Amniotic stem cell (primary cell): Measurements from ENCODE around the gene NAALADL2.
A peak's percentile ranks its signal among the peaks of the same experiment; 100 is the strongest.
"Not testable (repeated sequence)": the region's sequence is repeated elsewhere in the genome, so short reads cannot be mapped to it uniquely, and the experiment has no call there.

Experiments used
- DNase-seq: peaks from one replicate; lab custom pipeline; 2025; lab: John Stamatoyannopoulos, UW

NAALADL2 gene

DNA sequence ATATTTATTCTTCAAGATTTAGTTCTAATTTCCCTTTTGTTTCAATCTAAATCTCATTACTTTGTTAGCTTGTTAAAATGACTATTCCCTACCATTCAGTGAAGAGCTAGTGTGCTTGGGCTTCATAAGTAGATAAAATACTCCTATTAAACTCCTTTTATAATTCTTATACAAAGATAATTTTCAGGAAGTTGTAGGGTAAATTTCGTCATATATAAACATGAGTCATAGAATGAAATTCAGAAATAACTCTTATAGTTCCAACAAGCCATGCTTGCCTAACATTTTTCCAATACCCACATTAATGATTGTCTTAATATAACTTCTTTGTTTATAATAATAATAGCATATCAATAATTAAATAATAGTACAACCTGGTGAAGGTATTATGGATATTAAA, 407.3 kb downstream of the NAALADL2 start:
- DNase-seq = no peak

DNA sequence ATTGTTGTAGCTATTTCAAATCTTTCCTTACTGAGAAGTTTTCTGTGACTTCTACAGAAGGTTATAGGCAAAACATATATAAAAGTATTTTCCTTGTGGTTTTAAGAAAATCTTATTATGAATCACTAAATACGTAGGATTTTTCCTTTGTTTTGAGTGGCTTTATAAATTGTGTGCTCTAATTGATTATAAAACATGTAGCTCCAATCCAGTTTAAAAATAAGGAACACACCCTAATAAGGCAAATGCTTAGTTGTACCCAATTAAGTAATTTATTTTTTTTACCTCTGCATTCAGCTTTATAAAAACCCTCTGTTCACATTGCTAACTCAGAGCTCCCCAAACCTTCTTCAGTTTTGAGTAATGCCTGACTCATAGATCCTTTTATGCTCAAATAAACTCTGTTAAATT, 408.0 kb downstream of the NAALADL2 start:
- DNase-seq = peak; percentile 68

DNA sequence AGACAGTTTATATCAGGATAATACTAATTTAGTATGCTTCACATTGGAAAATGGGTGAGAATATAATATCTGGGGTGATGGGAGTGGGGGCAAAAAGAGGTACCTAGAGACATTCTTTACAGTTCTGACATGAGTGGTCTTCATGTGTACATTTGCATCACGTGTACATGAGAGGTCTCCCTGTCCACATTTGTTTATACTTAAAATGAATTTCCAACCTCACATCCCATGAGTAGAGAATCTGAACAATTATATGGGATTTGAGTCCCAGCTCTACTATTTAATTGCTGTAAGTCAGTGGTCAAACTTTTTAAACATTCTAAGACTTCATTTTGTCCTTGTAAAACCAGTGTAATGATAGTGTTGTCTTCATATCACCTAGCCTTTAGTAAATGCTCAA, 408.4 kb downstream of the NAALADL2 start:
- no peak for DNase-seq

DNA sequence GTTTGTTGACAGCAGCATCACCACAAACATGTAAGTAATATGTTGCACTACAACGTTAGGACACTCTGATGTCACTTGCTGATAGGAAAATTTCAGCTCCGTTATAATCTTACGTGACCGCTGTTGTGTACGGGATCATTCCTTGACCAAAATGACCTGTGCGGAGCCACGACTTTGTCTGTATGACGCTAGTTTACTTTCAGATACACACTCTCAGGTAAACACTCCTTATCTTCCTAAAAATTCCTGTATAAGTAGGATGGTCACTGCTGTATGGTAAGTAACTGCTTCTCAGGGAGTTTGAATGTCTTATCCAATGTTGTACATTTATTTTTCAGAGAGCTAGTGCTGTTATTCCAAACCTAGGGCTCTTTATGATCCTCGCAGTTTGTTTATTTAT, 410.3 kb downstream of the NAALADL2 start:
- no peak for DNase-seq

DNA sequence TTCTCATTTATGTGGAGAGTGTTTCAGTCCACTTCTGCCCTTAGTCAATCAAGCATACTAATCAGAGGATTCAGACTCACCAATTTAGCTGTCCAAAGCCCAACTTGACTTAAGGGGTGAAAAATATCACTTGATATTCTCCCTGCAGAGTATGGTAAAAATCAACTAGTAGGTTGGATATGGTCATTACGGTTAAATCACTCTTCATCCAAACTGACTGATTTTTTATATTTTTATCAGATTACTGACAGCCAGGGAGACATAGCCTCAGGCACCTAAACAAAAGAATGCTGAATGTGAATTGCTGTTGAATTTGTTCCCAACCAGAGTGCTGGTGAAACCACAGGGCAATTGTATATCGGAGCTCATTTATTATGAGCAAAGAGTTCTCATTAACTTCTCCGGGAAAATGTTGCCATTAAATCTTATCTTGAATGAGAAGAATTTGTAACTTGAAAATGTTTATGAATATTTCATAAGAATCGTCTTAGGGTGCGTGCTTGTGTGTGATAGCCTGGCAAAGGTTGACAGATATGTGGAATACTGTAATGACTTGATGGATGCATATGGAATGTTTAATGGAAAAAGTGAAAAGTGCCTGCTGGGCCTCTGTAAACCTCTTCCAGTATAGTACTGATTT, 411.2 kb downstream of the NAALADL2 start:
- DNase-seq = peak; percentile 37

DNA sequence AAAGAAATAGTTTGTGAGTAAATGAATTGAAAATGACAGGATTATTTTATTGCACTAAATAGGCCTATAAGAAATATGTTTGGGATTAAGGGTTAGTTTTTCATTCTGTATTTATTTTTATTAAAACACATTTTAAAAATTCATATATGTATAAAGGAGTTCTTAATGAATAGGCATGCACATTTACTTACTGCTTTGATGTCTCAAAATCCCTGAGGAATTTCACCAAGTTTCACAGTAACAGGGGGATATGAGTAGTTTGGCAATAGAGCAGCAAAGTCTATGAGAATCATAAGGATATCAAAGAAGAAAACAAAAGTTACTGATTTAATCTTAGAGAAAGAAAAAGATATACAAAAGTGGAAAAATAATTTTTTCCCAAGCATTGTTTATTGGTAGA, 411.7 kb downstream of the NAALADL2 start:
- no peak for DNase-seq

DNA sequence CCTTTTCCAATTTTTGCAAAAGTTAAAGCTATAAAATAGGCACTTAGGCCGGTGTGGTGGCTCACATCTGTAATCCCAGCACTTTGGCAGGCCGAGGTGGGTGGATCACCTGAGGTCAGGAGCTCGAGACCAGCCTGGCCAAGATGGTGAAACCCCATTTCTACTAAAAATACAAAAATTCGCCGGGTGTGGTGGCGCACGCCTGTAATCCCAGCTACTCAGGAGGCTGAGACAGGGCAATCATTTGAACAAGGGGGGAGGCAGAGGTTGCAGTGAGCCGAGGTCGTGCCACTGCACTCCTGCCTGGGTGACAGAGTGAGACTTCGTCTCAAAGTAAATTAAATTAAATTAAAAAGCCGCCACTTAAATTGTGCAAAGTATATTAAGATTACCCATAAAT, 412.3 kb downstream of the NAALADL2 start:
- DNase-seq = not testable (repeated sequence)

DNA sequence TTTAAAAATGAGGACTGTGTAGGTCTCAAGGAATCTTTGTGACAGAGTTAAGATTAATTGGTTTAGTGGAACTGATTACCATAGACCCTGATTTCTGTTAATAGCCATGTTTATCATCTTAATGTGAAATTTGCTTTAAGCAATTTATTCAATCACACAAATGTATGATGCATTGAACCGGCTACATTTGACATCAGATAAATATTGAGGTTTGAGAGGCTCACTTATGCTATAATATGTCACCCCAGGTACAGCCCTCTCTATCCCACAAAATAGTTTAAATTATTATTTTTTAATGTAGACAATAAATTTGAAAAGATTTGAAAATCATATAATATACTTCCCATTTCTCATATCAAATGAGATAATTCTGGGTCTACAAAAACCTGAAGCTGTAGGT, 413.3 kb downstream of the NAALADL2 start:
- DNase-seq = no peak

DNA sequence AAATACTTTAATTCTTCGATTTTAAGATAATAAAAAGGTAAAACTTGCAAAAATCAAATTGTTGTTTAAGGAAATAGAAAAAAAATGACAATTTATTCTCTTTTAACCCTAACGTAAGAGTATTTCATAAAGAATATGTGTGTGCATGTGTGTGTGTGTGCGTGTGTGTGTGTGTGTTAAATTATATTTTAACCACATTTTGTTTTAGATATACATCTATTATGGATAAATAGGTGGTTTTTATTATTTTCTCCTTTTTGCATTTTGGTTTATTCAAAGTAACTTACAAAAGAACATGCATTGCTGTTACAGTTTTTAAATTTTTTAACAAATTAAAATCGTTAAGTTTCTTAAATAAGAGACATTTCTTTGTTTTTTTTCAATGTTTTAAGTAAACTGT, 414.4 kb downstream of the NAALADL2 start:
- no peak for DNase-seq

DNA sequence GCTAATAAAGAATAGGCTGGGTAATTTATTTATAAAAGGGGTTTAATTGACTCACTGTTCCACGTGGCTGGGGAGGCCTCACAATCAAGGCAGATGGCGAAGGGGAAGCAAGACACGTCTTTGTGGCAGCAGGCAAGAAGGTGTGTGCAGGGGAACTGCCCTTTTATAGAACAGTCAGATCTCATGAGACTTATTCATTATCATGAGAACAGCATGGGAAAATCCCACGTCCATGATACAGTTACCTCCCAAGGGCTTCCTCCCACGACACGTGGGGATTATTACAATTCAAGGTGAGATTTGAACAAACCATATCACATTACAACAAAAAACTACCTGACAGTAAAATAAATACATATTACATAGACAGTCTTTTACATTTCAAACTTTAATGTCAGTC, 414.9 kb downstream of the NAALADL2 start:
- DNase-seq = no peak

DNA sequence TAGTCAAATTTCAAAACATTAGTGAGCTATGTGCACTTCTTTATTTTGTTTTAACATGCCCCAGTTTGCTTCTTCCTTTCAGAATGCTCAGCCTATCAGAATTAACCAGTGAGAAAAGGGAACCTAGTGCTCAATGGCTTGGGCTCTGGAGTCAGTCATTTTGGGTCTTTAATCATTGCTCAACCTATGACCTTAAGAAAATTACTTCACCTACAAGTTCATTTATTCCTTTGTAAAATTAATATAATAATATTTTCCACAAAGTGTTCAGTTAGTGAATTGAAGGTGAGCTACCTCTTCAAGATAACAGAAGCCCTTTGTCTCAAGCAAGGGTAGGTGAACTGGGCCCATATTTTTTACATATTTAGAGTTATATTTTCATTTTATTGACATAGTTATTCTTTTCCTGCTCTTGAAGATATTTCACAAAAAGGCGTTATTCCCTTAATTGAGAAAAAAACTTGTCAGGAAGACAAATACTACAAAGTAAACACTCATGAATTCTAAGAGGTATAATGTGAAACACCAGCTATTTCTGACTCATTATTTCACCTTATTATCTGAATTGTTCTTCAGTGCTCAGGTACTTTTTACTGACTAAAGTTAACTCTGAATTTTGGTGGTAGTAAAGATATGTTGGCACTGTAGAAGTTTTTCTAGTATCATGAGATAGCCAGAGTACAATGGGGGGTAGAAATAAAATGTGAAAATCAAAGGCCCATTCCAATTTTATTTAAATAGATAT, 415.5 kb downstream of the NAALADL2 start:
- no peak for DNase-seq

DNA sequence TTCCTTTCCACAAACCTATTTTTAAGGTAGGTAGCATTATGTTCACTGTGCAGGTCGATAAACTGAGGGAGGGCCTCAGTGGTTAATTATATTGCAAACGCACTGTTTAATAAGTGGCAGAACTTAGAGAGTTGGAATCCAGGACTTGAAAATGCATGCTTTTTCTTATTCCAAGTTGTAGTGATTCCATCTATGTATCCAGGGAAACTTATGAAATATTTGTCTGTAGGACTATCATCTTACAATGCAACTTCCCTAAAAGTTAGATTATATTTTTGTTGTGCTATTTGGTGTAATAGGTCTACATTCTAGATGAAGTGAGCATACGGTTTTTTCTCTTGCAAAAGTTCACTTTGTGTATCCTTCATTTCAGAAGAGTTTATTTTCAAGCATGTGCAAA, 419.5 kb downstream of the NAALADL2 start:
- no peak for DNase-seq

DNA sequence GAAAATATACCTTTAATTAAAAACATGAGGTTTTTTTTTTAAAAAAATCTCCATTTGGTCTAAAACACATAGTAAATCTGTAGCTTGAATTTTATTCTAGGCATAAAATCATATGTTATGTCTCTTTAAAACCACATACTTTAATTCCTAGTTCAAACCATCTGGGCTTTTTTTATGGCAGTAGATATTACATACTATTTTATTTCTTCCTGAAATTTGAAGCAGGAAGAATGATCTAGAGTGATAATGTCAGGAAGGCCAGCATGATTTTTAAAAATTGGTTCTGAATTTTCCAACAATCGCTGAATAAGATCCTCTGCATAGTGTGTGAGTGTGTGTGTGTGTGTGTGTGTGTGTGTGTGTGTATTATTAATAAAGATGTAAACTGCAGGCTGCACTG, 420.3 kb downstream of the NAALADL2 start:
- no peak for DNase-seq

DNA sequence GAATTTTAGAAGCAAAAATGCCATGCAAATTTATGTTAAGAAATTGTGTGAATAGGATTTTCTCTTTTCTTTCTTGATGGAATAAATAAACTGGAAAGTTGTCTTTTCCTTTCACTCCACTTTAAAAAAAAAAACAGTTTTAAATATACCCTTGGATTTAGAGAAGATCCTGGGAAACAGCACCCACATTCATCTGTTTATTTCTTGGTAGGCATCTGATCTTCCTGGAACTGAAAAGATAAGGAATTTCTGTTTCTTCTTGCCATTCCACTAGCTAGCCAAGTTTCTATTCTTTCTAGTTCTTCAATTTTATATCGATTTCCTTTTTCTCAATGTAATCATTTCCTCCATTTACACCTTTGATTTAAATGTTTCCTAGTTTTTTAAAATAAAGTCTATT, 420.8 kb downstream of the NAALADL2 start:
- DNase-seq = no peak

DNA sequence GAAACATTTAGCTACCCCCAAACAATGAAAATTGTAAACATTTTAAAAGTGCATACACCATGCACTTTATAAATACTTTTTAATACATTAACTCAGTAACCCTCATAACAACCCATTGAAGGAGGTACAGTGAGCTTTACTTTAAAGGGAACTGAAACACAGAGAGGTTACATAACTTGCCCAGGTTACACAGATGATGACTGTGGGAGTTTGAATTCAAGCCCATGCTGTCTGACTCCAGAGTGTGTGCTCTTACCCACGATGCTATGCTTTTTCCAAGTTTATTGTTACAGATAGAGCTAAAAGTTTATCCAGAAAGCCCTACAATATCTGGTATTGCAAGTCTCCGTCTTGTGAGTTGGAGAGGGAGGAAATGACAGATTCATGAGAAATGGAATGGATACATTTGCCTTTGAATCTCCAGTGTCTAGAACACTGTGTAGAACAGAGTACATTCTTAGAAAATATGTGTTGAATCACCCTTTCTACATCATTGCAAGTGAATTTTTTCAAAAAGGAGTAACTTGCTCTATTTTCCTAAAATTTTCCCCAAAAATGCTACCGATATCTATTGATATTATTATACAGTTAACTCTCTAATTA, 428.3 kb downstream of the NAALADL2 start:
- DNase-seq = no peak

DNA sequence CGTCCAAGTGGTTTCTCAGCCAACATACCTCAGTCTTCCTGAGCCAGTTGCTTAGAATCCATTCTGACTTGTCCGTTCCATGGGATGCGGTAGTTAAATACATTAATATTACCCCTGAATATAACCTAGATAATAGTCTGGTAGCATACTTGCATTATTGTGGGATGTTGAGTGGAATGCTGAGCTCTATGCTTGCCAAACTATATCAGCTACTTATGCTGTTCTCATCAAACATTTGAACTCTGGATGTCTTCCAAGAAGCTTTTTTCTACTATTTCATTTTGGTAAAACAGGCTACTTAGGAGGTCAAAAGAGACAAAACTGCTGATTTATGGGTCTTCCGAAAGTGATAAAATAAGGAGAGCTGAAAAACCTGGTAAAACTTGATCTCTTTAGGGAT, 429.5 kb downstream of the NAALADL2 start:
- no peak for DNase-seq

DNA sequence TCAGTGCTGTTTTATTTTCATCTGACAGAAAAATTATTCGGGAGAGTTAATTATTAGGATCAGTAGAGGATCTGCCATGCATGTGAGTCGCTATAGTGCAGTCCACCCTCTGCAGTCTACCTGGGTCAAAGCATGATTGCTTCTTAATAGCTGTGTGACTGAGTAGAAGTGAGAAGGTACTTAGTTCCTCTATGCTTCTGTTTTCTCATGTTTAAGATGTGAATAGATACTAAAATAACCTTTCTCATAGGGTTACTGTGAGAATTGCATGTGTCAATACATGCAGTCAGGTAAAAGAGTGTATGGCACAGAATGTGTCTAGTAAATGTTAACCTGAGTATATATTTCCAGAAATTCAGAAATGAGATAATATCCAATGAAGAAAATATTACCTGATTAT, 435.7 kb downstream of the NAALADL2 start:
- DNase-seq = no peak

DNA sequence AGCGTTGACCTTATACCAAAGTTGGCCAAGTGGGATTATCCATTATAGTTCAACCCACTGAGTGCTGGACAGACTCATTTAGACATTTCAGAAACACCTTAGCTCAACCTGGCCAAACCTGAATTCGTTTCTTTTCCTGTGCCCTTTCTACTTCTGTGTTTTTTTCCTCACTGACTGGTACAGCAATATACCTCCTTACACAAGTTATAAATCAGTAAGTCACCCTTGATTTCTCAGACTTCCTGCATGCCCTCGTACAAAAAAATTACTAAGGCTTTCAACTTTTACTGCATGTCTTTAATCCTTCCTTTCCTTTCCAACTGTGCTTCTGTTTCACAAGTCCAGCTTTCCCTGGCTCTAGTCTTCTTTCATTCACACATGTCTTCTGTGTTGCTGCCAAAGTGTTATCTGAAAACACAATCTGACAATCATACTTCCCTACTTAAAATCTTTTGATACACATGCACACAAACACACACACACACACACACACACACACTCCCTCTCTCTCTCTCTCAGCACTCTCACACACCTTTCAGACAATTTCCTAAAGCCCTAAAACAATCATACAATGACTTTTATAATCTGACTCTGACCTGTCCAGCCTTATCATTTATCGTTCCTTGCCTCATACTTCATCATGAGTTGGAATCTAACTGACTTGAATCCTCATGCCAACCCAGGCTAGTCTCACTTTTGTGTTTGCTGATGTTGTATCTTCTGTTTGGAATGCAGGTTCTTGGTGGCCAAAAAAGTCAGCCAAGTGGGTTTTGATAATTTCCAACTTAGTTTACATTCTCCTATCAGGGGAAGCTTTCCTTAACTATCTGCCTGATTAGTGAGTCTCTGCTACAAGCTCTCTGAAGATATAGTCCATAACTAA, 436.4 kb downstream of the NAALADL2 start:
- DNase-seq = no peak

DNA sequence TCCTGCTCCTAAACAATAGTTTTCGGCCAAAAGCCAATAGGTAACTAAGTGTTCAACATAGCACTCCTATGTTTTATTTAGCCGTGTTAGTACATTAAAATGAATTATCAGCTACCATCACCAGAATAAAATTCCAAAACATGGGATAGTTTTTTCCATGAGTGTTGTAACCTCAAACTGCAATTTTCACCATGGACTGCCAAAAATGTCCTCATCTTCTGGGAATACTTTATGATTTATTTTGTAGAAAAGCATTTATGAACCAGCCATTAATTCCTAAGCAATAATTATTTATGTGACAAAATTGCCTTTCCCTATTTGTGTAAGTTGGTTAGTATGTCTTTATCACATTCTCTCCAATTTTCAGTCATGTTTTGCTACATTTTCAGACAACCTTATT, 438.1 kb downstream of the NAALADL2 start:
- no peak for DNase-seq

DNA sequence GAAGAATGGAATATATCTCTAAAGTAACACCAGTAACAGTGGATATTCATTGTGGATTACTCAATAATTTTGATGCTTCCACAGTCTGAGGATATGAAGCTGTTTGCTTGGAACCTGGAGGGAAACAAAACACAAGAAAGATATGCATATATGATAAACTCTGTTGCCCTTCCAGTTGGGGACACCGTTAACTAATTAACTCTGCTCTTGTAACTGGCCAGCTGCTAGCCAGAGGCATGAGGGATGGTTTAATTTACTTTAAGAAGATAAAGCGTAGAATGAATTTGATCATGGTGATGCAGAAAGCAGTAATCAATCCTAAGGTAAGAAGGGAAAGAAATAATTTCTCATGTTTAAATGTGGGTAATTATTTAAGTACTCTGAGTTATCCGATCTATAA, 442.6 kb downstream of the NAALADL2 start:
- no peak for DNase-seq

DNA sequence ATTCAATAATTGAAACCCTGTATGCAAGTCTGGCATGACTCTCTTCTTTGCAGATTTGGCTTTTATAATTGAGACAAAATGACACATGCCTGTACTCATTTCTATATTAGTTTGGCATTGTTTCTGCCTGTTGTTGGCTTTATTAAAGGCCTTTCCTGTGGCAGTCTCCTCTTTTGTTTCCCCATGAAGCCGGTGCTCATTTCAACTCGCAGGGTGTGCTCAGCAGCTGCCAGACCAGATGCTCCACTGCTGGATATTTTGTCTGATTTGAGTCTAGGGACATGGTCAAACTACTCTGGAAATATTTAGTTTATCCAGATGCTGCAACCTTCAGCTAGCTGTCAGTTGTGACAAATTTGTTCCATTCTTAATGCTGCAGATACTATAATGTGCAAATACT, 445.3 kb downstream of the NAALADL2 start:
- DNase-seq = no peak

DNA sequence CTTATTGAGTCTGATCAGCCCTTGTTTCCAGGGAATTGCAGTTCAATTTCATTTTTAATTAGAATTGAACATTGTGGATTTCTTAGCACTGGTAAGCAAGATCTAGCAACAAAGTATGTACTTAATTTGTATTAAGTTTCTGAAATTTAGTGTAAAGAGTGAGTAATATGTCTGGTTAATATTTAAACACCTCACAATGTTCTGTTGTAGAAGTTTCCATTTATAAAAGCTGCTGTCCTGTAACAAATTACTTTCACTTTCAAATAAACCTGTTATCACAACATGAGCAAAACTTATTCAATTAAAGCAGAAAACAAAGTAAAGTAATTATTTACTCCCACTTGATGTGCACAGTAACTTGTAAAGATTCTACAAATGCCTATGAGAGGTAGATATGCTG, 448.5 kb downstream of the NAALADL2 start:
- DNase-seq = no peak

DNA sequence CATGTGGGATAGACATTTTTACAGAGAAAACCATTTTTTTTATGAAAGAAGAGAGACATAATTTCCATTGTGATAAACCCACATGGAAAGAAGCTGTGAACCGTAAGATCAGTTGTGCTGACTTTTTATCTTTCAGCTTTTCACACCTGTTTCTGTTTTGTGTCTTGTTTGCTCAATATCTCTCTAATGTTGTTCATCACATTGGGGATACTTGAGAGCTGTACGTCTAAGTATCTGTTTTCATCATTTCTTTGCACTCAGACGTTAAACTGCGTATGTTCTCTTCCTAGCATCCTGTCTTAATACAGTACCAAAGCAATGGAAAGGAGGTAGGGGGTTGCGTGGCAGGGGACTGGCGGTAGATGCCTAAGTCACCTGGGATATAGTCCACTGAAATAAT, 449.0 kb downstream of the NAALADL2 start:
- no peak for DNase-seq
